GM06990 (cell line): Measurements from ENCODE around the gene MICAL3.
"Not testable (repeated sequence)": the region's sequence is repeated elsewhere in the genome, so short reads cannot be mapped to it uniquely, and the experiment has no call there.

Experiments used
- DNase-seq: peaks from one replicate; pipeline ENCODE4 v3.0.0-alpha.2; 2011; ENCODE audit not compliant: insufficient read length; ENCODE audit errors: extremely low read depth
- H3K27me3 ChIP-seq: replicated peaks from 2 replicates; pipeline ENCODE4 v1.6.0; 2011; ENCODE audit warnings: low read length; ENCODE audit not compliant: control insufficient read depth, insufficient read depth
- H3K36me3 ChIP-seq: 2 replicates; pipeline ENCODE4 v1.5.1; 2011; ENCODE audit warnings: low read length; ENCODE audit not compliant: control insufficient read depth, insufficient read depth
- H3K4me3 ChIP-seq: replicated peaks from 2 replicates; pipeline ENCODE4 v1.5.1; 2011; ENCODE audit warnings: low read depth, mild to moderate bottlenecking, control low read depth, low read length
- TF ChIP-seq, protein P1 (sequence below): IDR thresholded peaks from 2 replicates; pipeline ENCODE4 v1.5.1; 2011; ENCODE audit warnings: low read length, control low read depth, mild to moderate bottlenecking, inconsistent platforms; ENCODE audit not compliant: insufficient read depth, poor library complexity, severe bottlenecking

The MICAL3 gene

DNA sequence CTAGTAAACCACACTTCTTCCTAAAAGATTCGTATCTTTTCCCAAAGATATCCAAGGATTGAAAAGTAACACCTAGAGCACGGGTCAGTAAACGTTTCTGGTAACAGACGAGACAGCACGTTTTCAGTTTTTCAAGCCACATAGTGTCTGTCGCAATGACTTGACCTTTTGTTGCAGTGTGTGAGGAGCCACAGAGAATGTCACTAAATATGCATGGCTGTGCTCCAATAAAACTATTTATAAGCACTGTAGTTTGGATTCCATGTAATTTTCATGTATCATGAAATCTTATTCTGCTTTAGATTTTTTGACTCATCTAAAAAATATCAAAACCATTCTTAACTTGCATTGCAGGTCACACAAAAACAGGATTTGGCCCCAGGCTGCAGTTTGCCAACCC is 18.3 kb upstream of the MICAL3 start:
- TF ChIP-seq, protein P1, sequence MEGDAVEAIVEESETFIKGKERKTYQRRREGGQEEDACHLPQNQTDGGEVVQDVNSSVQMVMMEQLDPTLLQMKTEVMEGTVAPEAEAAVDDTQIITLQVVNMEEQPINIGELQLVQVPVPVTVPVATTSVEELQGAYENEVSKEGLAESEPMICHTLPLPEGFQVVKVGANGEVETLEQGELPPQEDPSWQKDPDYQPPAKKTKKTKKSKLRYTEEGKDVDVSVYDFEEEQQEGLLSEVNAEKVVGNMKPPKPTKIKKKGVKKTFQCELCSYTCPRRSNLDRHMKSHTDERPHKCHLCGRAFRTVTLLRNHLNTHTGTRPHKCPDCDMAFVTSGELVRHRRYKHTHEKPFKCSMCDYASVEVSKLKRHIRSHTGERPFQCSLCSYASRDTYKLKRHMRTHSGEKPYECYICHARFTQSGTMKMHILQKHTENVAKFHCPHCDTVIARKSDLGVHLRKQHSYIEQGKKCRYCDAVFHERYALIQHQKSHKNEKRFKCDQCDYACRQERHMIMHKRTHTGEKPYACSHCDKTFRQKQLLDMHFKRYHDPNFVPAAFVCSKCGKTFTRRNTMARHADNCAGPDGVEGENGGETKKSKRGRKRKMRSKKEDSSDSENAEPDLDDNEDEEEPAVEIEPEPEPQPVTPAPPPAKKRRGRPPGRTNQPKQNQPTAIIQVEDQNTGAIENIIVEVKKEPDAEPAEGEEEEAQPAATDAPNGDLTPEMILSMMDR, result no peak
- no peaks in the 10 kb centered on the region for H3K27me3 ChIP-seq
- no peak for DNase-seq
- no peak overlapping the region for H3K4me3 ChIP-seq
- H3K36me3 ChIP-seq, result no peaks in the 10 kb centered on the region

DNA sequence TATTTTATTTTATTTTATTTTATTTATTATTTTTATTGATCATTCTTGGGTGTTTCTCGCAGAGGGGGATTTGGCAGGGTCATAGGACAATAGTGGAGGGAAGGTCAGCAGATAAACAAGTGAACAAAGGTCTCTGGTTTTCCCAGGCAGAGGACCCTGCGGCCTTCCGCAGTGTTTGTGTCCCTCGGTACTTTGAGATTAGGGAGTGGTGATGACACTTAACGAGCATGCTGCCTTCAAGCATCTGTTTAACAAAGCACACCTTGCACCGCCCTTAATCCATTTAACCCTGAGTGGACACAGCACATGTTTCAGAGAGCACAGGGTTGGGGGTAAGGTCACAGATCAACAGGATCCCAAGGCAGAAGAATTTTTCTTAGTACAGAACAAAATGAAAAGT is 16.5 kb upstream of the MICAL3 start:
- not testable (repeated sequence) for H3K27me3 ChIP-seq, H3K36me3 ChIP-seq, H3K4me3 ChIP-seq, DNase-seq

DNA sequence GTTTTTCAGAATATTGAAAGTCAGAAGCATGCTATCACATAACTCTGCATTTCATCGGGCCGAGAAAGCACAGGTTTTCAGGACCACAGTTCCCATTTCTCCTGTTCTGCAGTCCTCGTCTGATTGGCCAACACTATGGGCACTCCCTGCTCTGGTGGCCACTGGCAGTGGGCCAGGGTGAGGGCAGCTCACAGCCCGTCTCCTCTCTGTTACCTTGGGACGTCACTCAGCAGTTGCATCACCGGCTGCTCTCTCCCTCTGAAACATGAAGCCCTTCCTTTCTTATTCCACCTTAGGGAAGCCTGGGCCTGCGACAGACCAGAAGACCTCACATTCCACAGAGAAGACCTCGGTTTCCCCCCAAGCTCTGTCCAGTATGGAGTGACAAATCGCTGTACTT is 11.4 kb upstream of the MICAL3 start:
- no peak overlapping the region for H3K4me3 ChIP-seq
- TF ChIP-seq, protein P1, result no peak
- no peak for DNase-seq
- no peaks in the 10 kb centered on the region for H3K36me3 ChIP-seq
- H3K27me3 ChIP-seq, result no peaks in the 10 kb centered on the region; the same call in 1 of the 2 replicates

DNA sequence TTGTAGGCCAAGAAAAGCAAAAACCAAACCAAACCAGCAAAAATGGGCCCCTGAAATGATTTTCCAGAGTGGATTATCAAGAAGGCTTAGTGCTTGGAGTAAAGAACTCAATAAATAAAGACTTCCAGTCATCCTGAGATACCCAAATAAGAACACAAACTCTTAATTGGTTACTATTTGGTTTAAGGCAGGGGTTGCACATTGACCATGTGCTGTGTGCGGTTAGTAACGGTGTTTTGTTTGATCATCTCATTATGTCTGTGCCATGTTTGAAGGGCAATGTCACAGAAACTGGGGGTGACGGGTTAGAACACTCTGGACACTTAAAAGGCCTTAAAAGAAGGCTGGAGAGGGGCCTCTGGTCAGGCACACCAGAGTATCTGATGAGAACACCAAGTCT is 9.7 kb upstream of the MICAL3 start:
- no peak for DNase-seq
- TF ChIP-seq, protein P1, result no peak
- H3K36me3 ChIP-seq, result no peaks in the 10 kb centered on the region
- no peaks in the 10 kb centered on the region; the same call in 1 of the 2 replicates for H3K27me3 ChIP-seq
- H3K4me3 ChIP-seq, result no peak overlapping the region

DNA sequence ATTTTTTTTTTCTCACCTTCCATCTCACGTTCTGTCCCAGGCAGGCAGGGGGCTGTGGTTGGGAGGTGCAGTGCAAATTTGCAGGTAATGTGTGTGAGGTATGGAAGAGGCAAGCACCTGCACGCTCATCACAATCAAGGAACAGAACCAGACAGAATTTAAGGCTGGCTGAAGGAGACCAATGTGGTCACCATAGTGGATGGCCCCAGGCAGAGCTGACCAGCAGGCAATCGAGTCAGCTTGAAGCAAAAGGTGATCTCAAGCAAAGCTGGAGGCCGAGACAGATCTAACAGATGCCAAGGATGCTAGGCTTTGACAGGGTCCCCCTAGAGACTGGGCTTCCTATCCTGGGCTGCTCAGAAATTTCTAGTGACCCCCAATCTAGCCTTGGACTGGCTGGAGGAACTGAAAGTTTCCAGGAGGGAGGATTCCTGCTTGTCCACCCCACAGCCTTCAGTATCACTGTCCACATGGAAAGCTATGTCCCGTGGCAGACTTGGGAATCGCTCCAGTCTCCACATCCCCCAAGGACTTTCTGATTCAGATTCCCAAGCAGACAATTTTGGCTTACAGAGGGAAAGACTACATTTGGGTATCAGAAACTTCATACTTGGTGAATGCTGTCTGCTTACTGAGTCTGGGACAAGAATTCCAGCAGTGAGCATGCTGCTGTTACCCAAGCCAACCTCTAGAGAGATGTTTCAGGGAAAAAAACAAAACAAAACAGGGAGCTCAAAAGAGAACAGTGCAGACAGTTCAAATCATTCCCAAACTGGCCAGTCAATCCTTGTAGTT is 9.0 kb upstream of the MICAL3 start:
- Histone ChIP-seq H3K4me3 (no peak overlapping the region), H3K36me3 (no peaks in the 10 kb centered on the region), H3K27me3 (no peaks in the 10 kb centered on the region; the same call in 1 of the 2 replicates)
- DNase-seq, result no peak
- TF ChIP-seq, protein P1, result no peak

DNA sequence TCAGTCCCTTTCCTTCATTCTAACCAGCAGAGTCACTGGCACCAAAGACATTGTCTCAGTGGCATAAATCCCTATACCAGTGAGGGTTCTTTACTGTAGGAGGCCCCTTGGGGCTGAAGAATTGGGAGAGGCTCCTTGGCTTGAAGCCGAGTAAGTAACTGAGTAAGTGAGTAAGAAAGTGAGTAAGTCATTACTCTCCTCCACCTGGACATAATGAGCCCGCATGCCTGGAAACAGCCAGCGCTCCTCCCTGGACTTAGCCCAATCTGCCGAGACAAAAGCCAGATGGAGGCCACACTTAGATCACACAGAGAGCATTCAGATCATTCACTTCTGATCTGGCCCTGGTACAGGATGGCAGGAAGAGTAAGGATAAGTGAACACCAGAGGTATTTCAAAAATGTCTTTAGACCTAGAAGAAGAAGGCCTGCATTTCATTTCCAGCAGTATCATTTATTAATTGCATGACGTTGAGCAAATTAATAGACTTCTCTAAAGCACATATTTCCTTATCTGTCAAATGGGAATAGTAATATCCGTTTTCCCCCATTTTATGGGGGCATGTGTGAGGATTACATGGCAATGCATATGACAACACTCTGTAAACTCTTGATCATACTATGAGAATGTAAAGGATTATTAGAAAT is 8.2 kb upstream of the MICAL3 start:
- H3K4me3 ChIP-seq, result no peak overlapping the region

More for the DNA sequence above, 8.2 kb upstream of the MICAL3 start:
- DNase-seq, result no peak
- Histone ChIP-seq H3K36me3 (no peaks in the 10 kb centered on the region), H3K27me3 (no peaks in the 10 kb centered on the region; the same call in 1 of the 2 replicates)
- TF ChIP-seq, protein P1, result no peak
